ENCODE results near the gene NXN. TPM values are rescaled to one million over a fixed set of nuclear protein-coding genes. Genes with fewer than 3 reads are reported as not detected.

Gene NXN
- total RNA-seq, 1 experiment from 2014 or later = 20.8 TPM

- Histone ChIP-seq H3F3A (ENCODE audit: low read length, unreplicated experiment) (no peaks in the 10 kb centered on the region), H3K9me2 (replicated peaks; ENCODE audit: low read length) (no peaks in the 10 kb centered on the region), H3K36me3 (ENCODE audit: low read depth, low read length) (no peaks in the 10 kb centered on the region), H3K27ac (ENCODE audit: low read length) (no peak overlapping the region), H3K4me3 (ENCODE audit: low read length) (no peak overlapping the region), H3K79me2 (ENCODE audit: low read length) (no peaks in the 10 kb centered on the region), H3K9me3 (ENCODE audit: low read length) (no peaks in the 10 kb centered on the region), H3K4me1 (ENCODE audit: insufficient read depth, low read length) (no peaks in the 10 kb centered on the region), H3K9ac (ENCODE audit: low read length) (no peak overlapping the region), H3K27me3 (ENCODE audit: low read length) (no peaks in the 10 kb centered on the region), H3K4me2 (ENCODE audit: low read length) (no peak overlapping the region), H4K20me1 (ENCODE audit: low read length) (no peaks in the 10 kb centered on the region), H2AFZ (ENCODE audit: low read length) (no peak overlapping the region)
- intact Hi-C loops (cut with micrococcal nuclease) = no loop called here
- BruUV-seq (replicated peaks) = no TSS peak
- TF ChIP-seq EZH2phosphoT487 (IDR thresholded peaks at IDR 0.05; ENCODE audit: borderline replicate concordance, low read length) (no peak), CTCF (conservative IDR thresholded peaks at IDR 0.05; ENCODE audit: low read depth, low read length) (no peak), EZH2 (IDR thresholded peaks at IDR 0.05; ENCODE audit: low read length, unreplicated experiment) (no peak)
- DNase-seq (no peak), ATAC-seq (no peak)
- ChIA-PET POLR2A (ENCODE audit: unreplicated experiment) (no interaction called here), CTCF (no interaction called here)
Measured at GRCh38 chr17:896454-896853, 83.1 kb downstream of the NXN start.

GRCh38 chr17:892958-893357 is 86.6 kb downstream of the NXN start:
- no peak for TF ChIP-seq EZH2phosphoT487 (IDR thresholded peaks at IDR 0.05; ENCODE audit: borderline replicate concordance, low read length)
- no peak for TF ChIP-seq EZH2 (IDR thresholded peaks at IDR 0.05; ENCODE audit: low read length, unreplicated experiment)
- TF ChIP-seq CTCF (conservative IDR thresholded peaks at IDR 0.05; ENCODE audit: low read depth, low read length) = no peak
- H3K4me3 ChIP-seq (ENCODE audit: low read length) = no peak overlapping the region
- H3F3A ChIP-seq (ENCODE audit: low read length, unreplicated experiment) = no peaks in the 10 kb centered on the region
- POLR2A ChIA-PET (ENCODE audit: unreplicated experiment) = no interaction called here
- no peaks in the 10 kb centered on the region for H4K20me1 ChIP-seq (ENCODE audit: low read length)
- H3K9me2 ChIP-seq (replicated peaks; ENCODE audit: low read length) = no peaks in the 10 kb centered on the region
- CTCF ChIA-PET = no interaction called here
- no peak for DNase-seq
- no peak overlapping the region for H3K4me2 ChIP-seq (ENCODE audit: low read length)
- BruUV-seq (replicated peaks) = no TSS peak
- H3K27me3 ChIP-seq (ENCODE audit: low read length) = no peaks in the 10 kb centered on the region
- no peak overlapping the region for H2AFZ ChIP-seq (ENCODE audit: low read length)
- H3K79me2 ChIP-seq (ENCODE audit: low read length) = no peaks in the 10 kb centered on the region
- no peaks in the 10 kb centered on the region for H3K36me3 ChIP-seq (ENCODE audit: low read depth, low read length)
- no peaks in the 10 kb centered on the region for H3K9me3 ChIP-seq (ENCODE audit: low read length)
- H3K27ac ChIP-seq (ENCODE audit: low read length) = no peak overlapping the region
- no peak for ATAC-seq
- no peaks in the 10 kb centered on the region for H3K4me1 ChIP-seq (ENCODE audit: insufficient read depth, low read length)
- H3K9ac ChIP-seq (ENCODE audit: low read length) = no peak overlapping the region
- intact Hi-C loops (cut with micrococcal nuclease) = no loop called here

GRCh38 chr17:888998-889441 is 90.6 kb downstream of the NXN start:
- Histone ChIP-seq H3F3A (ENCODE audit: low read length, unreplicated experiment) (no peaks in the 10 kb centered on the region), H2AFZ (ENCODE audit: low read length) (no peak overlapping the region), H3K4me3 (ENCODE audit: low read length) (no peak overlapping the region), H3K27ac (ENCODE audit: low read length) (no peak overlapping the region), H3K36me3 (ENCODE audit: low read depth, low read length) (no peaks in the 10 kb centered on the region), H3K79me2 (ENCODE audit: low read length) (no peaks in the 10 kb centered on the region), H3K27me3 (ENCODE audit: low read length) (no peaks in the 10 kb centered on the region), H3K4me2 (ENCODE audit: low read length) (no peak overlapping the region), H3K9me2 (replicated peaks; ENCODE audit: low read length) (no peaks in the 10 kb centered on the region), H3K4me1 (ENCODE audit: insufficient read depth, low read length) (no peaks in the 10 kb centered on the region), H4K20me1 (ENCODE audit: low read length) (no peaks in the 10 kb centered on the region), H3K9me3 (ENCODE audit: low read length) (no peaks in the 10 kb centered on the region), H3K9ac (ENCODE audit: low read length) (no peak overlapping the region)
- ChIA-PET POLR2A (ENCODE audit: unreplicated experiment) (no interaction called here), CTCF (no interaction called here)
- no peak for TF ChIP-seq EZH2phosphoT487 (IDR thresholded peaks at IDR 0.05; ENCODE audit: borderline replicate concordance, low read length)
- TF ChIP-seq CTCF (conservative IDR thresholded peaks at IDR 0.05; ENCODE audit: low read depth, low read length) = no peak
- no peak for TF ChIP-seq EZH2 (IDR thresholded peaks at IDR 0.05; ENCODE audit: low read length, unreplicated experiment)
- intact Hi-C loops (cut with micrococcal nuclease) = no loop called here
- no TSS peak for BruUV-seq (replicated peaks)
- ATAC-seq = no peak
- no peak for DNase-seq
